NCI-H146 treated with DMSO at 0.1 percent for 48 hours (cell line): ENCODE data around the gene CAMK1D.
A peak's percentile ranks its signal among the peaks of the same experiment; 100 is the strongest.
"Not testable (repeated sequence)": the region's sequence is repeated elsewhere in the genome, so short reads cannot be mapped to it uniquely, and the experiment has no call there.

Source experiments
- DNase-seq: peaks from one replicate; lab custom pipeline; 2025; ENCODE audit not compliant: unreplicated experiment; lab: John Stamatoyannopoulos, UW

CAMK1D gene

DNA sequence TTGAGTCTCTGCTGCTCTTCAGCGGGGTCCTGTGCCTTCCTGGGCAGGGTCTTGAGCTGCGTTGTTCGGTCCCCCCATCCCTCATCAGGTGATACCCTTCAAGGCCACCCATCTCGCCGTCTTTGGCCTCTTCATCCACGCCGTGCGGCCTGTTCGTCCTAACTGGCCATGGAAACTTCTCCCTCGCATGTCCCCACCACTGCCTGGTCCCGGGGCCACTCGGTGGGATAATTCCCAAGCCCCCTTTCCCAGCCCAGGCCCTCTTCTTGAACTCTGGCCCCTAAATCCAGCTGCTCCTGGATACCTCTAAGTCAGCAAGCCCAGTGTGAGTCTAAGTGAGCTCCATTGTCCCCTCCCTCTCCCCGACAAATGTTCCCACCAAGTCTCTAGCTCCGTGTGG is 74.5 kb downstream of the CAMK1D start:
- no peak for DNase-seq

- DNase-seq: no peak
These were observed 77.9 kb downstream of the CAMK1D start for GRCh38 chr10:12427276-12427675.

- no peak for DNase-seq
These were observed 79.2 kb downstream of the CAMK1D start for GRCh38 chr10:12428447-12429135.

DNA sequence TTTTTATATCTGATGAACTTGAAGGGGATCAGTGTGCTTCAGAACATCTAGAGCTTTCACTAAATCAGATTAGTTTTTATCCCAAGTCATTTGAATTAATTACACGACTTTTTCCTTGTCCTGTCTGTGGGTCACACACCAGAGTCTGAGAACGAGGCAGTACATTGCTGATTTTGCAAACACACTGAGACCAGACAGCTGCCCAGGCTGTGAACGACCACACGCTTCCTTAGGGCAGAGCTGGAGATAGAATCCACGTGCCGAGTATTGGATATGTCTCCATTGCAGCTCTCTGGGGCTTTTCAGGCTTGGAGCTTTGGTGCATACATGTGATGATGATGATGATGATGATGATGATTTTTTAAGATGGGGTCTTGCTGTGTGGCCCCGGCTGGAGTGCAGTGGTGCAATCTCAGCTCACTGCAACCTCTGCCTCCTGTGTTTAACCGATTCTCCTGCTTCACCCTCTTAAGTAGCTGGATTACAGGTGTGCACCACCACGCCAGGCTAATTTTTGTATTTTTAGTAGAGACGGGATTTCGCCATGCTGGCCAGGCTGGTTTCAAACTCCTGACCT is 81.1 kb downstream of the CAMK1D start:
- DNase-seq: no peak

DNA sequence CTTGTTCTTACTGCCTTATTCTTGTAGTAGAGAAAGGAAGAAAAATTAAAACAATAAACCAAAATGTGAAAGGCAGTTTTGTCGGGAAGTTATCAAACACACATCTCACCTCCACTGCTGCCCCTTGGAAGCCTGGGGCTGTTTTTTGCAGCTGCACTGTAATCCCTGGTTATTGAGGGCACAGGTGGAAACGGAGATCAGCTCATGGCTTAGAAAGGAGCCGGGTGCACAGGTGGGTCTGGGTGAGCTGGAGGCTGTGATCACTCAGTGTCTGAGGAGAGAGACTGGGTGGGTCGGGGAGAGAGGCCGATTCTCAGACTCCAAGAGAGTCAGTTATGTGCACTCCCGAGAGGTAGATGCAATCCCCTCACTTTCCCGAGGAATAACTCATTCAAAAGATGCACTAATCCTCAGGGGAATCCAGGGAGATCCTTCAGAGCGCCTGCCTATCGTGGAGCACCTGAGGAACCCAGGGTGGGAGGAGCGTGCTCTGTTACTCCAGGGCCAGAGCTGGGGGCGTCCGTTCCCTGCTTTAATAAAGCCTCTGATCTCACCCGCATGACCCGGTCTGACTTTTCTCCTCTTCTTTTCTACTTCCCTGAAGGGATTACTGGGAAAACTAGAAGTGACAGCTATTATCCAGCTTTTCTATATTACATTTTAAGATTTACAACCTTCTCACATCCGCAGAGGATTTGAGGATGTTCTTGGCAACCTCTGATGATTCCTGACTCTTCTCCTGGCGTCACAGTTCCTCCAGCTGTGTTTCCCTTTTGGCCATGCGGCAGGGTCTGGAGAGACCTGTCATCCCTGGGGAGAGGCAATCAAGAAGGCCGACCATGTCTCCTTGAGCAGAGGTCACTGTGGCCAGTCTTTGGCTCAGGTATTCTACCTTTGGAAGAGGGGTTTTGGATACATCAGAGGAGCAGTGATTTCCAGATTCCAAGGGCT is 82.1 kb downstream of the CAMK1D start:
- peak; percentile 69 for DNase-seq

- DNase-seq: no peak
These were observed 83.2 kb downstream of the CAMK1D start for GRCh38 chr10:12432402-12433189.

GRCh38 chr10:12434277-12434676 is 84.9 kb downstream of the CAMK1D start:
- peak; percentile 47 for DNase-seq

DNA sequence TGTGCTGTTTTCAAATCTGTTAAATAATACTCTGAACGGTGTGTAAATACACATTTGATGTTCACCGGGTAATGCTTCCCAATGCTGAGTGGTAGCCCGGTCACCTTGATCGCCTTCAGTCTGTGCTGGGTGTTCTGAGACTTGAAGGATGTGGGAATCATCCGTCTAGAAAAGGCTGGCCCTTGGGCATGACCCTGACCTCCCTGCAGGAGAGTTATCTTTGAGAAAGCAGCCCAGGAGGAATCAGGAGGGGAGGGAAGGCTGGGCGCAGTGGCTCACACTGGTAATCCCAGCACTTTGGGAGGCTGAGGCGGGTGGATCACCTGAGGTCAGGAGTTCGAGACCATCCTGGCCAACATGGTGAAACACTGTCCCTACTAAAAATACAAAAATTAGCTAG is 85.3 kb downstream of the CAMK1D start:
- DNase-seq: not testable (repeated sequence)

- peak; percentile 84 for DNase-seq
These were observed 86.0 kb downstream of the CAMK1D start for GRCh38 chr10:12435348-12435747.

GRCh38 chr10:12438919-12439692 is 89.8 kb downstream of the CAMK1D start:
- no peak for DNase-seq

DNA sequence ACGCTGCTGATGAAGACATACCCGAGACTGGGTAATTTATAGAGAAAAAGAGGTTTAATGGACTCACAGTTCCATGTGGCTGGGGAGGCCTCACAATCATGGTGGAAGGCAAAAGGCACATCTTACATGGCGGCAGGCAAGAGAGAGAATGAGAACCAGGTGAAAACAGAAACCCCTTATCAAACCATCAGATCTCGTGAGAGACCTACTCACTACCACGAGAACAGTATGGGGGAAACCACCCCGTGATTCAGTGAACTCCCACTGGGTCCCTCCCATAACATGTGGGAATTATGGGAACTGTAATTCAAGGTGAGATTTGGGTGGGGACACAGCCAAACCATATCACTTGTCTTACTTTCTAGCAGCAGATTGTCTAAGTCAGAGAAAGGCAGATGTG is 90.4 kb downstream of the CAMK1D start:
- DNase-seq: not testable (repeated sequence)

- DNase-seq: no peak
These were observed 93.7 kb downstream of the CAMK1D start for GRCh38 chr10:12443026-12443425.

- DNase-seq: no peak
These were observed 95.8 kb downstream of the CAMK1D start for GRCh38 chr10:12444981-12445700.

- DNase-seq: no peak
These were observed 96.5 kb downstream of the CAMK1D start for GRCh38 chr10:12445701-12446334.

DNA sequence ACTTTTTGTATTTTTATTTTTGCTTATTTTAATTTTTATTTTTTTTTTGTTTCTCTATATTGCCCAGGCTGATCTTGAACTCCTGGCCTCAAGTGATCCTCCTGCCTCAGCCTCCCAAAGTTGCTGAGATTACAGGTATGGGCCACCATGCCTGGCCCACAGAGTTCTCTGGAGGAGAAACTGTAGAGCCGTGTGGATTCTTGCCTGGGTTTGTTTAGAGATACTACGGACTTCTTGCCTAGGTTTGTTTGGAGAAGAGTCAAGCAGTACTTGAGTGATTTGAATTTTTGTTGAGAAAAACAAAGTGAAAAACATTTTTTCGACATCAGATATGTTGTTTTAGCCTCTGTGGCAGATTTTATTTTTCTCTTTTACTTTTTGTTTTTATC is 99.0 kb downstream of the CAMK1D start:
- no peak for DNase-seq

DNA sequence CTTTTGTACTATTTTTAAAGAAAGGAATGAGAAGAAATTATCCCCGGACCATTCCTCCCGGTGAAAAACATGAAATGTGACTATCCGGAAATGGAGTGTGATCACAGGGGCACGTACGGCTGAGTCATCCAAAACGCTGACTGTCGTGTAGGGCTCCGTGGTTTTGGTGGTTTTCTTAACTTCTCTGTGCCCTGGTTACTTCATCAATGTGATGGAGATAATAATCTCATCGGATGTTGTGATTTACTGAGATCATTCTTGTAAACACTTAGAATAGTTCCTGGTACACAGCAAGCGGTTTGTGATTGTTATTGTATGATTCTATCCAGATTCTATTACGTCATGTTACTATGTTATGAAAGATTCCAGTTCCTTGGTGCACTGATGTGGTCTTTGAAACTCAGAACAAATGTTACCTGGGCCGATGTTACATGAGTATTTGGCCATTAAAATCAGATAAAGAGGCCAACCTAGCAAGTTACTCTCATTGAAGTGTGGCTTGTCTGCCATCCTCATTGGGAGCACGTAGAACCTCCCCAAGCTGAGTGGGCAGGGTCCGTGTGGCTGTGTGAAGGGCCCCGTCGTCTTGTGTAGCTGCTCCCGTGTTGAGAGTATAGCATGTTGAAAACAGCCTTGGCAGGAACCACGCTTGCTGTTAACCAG is 99.5 kb downstream of the CAMK1D start:
- DNase-seq: no peak

DNA sequence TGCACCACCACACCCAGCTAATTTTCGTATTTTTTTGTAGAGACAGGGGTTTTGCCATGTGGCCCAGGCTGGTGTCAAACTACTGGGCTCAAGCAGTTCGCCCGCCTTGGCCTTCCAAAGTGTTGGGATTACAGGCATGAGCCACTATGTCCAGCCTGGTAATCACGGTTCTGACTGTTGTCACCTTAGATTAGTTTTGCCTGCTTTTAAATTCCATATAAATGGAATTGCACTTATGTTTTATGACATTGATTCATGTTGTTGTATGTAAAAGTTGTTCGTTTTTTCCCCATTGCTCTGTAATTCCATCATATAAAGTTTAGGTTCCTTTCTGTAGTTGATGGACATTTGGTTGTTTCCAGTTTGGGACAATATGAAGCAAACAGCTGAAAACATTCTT is 106.0 kb downstream of the CAMK1D start:
- DNase-seq: no peak

- peak; percentile 80 for DNase-seq
These were observed 106.4 kb downstream of the CAMK1D start for GRCh38 chr10:12455766-12456165.

- DNase-seq: no peak
These were observed 110.0 kb downstream of the CAMK1D start for GRCh38 chr10:12459340-12459739.
